Esophagus muscularis mucosa (tissue), 4 donors: ENCODE data around the gene XPO5. TPM values are rescaled to one million over a fixed set of nuclear protein-coding genes. Genes with fewer than 3 reads are reported as not detected.

Experiments
- DNase-seq: peaks from one replicate; pipeline ENCODE4 v3.0.0-alpha.2; 2017; ENCODE audit errors: extremely low spot score
- H3K27ac ChIP-seq, 4 donors: fragments of 200-600 bp; sonication (generic); replicated peaks in 1 of 4; 1 replicate in 3 of 4; 2 replicates in 1 of 4; pipeline ENCODE4 v1.5.1; 2016 to 2019; ENCODE audit warnings: mild to moderate bottlenecking in 1 of 4
- H3K27me3 ChIP-seq, 4 donors: fragments of 200-600 bp; sonication (generic); one replicate each; pipeline versions ENCODE4 v1.5.1 to v1.6.0; 2016 to 2019
- H3K36me3 ChIP-seq, 4 donors: fragments of 200-600 bp; sonication (generic); one replicate each; pipeline ENCODE4 v1.5.1; 2016 to 2019
- H3K4me1 ChIP-seq, 4 donors: fragments of 200-600 bp; sonication (generic); one replicate each; pipeline ENCODE4 v1.5.1; 2016 to 2019
- H3K4me3 ChIP-seq, 4 donors: fragments of 200-600 bp; sonication (generic); 1 replicate in 2 of 4; 2 replicates in 2 of 4; pipeline ENCODE4 v1.5.1; 2016 to 2019; ENCODE audit warnings: mild to moderate bottlenecking in 4 of 4, moderate library complexity in 1 of 4
- H3K9me3 ChIP-seq, 4 donors: fragments of 200-600 bp; sonication (generic); 1 replicate in 3 of 4; 2 replicates in 1 of 4; pipeline ENCODE4 v1.5.1; 2016 to 2019
- EP300 ChIP-seq: sonication (generic); formaldehyde crosslinking; IDR thresholded peaks from one replicate; pipeline ENCODE4 v1.6.1; 2017; ENCODE audit warnings: antibody characterized with exemption
- POLR2A ChIP-seq: fragments of 450-650 bp; IDR thresholded peaks from one replicate; pipeline ENCODE4 v1.6.1; 2017; ENCODE audit warnings: antibody characterized with exemption, moderate library complexity, mild to moderate bottlenecking, low read depth
- POLR2AphosphoS5 ChIP-seq, 2 donors: sonication (generic); formaldehyde crosslinking; IDR thresholded peaks; one replicate each; pipeline ENCODE4 v1.6.1; 2017; ENCODE audit warnings: antibody characterized with exemption in 2 of 2
- WGBS: methylation state at CpG from one replicate; pipeline ENCODE4 v1.1.5; 2018; 5-methylcytosine and 5-hydroxymethylcytosine counted together
- intact Hi-C: fragments of 100-400 bp; cut with DNase I; formaldehyde crosslinking; loops from one replicate; pipeline ENCODE4 v1.15.1; 2023
- total RNA-seq, 4 donors: library from RNA; depleted of rRNA; stranded (reverse); fragments of >200 nt; gene quantifications; one replicate each; pipeline versions ENCODE4 v1.1.0 to v1.2.1, GENCODE V29; 2016
- TF ChIP-seq, protein P1 (sequence below), 3 experiments: fragments of 200-600 bp in 2 of 3; fragments of 450-650 bp in 1 of 3; sonication (generic) in 2 of 3; IDR thresholded peaks; one replicate each; pipeline ENCODE4 v1.5.1; 2017 to 2019; ENCODE audit warnings: antibody characterized with exemption in 3 of 3, mild to moderate bottlenecking in 2 of 3, moderate library complexity in 1 of 3

Gene XPO5
- total RNA-seq, 4 donors from 2014 or later: 12.5 to 17.1 (median 15.7) TPM

GRCh38 chr6:43622541-43622940, 46.7 kb upstream of the XPO5 start:
- Histone ChIP-seq H3K27ac (no peak overlapping the region), H3K4me1 (peaks cover 9 to 20% (median 12%) of the 10 kb centered on the region in 4 donors), H3K27me3 (no peaks in the 10 kb centered on the region), H3K9me3 (no peaks in the 10 kb centered on the region), H3K36me3 (peaks cover 42 to 84% (median 69%) of the 10 kb centered on the region in 4 donors), H3K4me3 (no peak overlapping the region)
- 86% methylated on average over 4 of the region's 10 CpGs for WGBS
- DNase-seq: no peak
- TF ChIP-seq, protein P1, sequence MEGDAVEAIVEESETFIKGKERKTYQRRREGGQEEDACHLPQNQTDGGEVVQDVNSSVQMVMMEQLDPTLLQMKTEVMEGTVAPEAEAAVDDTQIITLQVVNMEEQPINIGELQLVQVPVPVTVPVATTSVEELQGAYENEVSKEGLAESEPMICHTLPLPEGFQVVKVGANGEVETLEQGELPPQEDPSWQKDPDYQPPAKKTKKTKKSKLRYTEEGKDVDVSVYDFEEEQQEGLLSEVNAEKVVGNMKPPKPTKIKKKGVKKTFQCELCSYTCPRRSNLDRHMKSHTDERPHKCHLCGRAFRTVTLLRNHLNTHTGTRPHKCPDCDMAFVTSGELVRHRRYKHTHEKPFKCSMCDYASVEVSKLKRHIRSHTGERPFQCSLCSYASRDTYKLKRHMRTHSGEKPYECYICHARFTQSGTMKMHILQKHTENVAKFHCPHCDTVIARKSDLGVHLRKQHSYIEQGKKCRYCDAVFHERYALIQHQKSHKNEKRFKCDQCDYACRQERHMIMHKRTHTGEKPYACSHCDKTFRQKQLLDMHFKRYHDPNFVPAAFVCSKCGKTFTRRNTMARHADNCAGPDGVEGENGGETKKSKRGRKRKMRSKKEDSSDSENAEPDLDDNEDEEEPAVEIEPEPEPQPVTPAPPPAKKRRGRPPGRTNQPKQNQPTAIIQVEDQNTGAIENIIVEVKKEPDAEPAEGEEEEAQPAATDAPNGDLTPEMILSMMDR (IDR thresholded peaks at IDR 0.05): no peak
- TF ChIP-seq POLR2A (no peak), EP300 (no peak), POLR2AphosphoS5 (IDR thresholded peaks at IDR 0.05) (no peak)
- intact Hi-C loops: no loop called here

DNA sequence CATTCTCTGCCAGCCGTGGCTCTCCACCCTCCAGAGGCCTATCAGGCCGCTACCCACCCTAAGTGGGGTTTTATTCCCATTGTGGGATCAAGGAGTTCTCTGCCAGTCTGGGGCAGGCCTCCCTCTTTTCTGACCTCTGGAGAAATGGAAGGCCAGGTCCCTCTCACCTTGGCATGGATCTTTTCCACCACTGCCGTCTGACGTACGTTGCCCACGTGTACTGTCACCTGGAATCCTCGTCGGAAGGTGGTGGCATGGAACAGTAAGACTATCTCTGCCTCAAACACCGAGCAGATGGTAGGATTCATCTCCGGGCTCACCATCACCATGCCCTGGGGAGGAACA, 46.0 kb upstream of the XPO5 start:
- no peak for DNase-seq
- H3K4me1 ChIP-seq: peaks cover 2 to 13% (median 5%) of the 10 kb centered on the region in 4 donors
- intact Hi-C loops: no loop called here
- no peak overlapping the region for H3K4me3 ChIP-seq
- H3K9me3 ChIP-seq: no peaks in the 10 kb centered on the region
- 98% methylated on average over 9 of the region's 10 CpGs for WGBS
- TF ChIP-seq EP300: no peak
- no peak for TF ChIP-seq POLR2AphosphoS5 (IDR thresholded peaks at IDR 0.05)
- TF ChIP-seq POLR2A: no peak
- TF ChIP-seq, protein P1 (IDR thresholded peaks at IDR 0.05): no peak
- H3K36me3 ChIP-seq: peaks cover 42 to 84% (median 71%) of the 10 kb centered on the region in 4 donors
- H3K27ac ChIP-seq: no peak overlapping the region
- no peaks in the 10 kb centered on the region for H3K27me3 ChIP-seq

DNA sequence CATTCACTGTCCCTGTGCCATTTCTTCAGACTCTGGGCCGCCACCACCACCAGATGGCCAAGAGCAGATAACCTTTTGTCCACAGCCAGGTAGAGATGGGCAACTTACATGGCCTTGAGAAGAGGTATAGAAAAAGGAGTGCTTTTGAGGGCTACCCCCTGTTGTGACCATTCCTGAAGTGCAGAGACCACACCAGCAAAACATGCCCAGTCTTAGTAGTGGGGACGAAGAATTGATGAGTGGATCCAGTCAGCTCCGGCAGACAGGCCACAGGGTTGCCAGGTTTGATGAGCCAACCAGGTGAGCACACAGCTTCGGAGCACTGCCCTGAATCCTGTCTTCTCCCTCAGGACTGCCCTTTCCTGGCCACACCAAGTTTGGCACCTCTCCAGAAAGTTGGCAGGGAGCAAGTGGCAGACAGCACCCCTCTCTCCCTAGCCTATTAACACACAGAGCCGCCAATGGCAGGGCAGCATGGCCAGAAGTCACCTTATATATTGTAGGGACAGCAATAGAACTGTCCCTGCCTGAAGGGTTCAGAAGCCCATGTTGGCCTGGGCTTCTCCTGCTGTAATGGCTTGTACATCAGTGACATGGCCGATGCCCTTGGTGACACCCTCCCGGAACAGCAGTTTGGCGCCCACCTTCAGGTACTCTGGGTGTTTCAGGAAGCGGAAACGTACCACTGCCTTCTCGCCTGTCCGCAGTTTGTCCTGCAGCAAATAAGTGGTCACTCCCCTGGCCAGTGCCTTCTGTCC, 45.4 kb upstream of the XPO5 start:
- WGBS: 93% methylated on average over 10 of the region's 12 CpGs
- Histone ChIP-seq H3K36me3 (peaks cover 42 to 82% (median 70%) of the 10 kb centered on the region in 4 donors), H3K4me1 (peaks cover 0 to 7% (median under 1%) of the 10 kb centered on the region in 4 donors), H3K9me3 (no peaks in the 10 kb centered on the region), H3K27me3 (no peaks in the 10 kb centered on the region), H3K4me3 (no peak overlapping the region), H3K27ac (no peak overlapping the region)
- no peak for TF ChIP-seq EP300
- TF ChIP-seq POLR2AphosphoS5 (IDR thresholded peaks at IDR 0.05): peak in 1 of 2 donors; percentile 5
- no peak for TF ChIP-seq POLR2A
- intact Hi-C loops: no loop called here
- DNase-seq: no peak

GRCh38 chr6:43616725-43617472, 41.1 kb upstream of the XPO5 start:
- WGBS: 96% methylated on average over 9 of the region's 9 CpGs
- intact Hi-C loops: no loop called here
- peaks cover 15 to 77% (median 59%) of the 10 kb centered on the region in 4 donors for H3K36me3 ChIP-seq

DNA sequence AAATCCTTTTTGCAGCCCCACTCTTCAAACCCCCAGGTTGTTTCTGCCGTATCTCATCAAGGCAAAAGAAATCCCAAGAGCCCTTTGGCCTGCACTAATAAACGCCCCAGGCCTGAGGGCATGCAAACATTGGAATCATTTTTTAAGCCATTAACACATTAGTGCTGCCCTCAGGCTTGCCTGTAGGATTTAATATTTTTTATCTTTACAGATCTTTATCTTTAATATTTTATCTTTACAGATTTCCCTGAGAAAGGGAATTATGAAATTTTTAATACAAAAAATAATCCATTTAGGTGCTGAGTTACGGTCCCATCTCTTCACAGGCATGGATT, 38.5 kb upstream of the XPO5 start:
- no peaks in the 10 kb centered on the region for H3K9me3 ChIP-seq
- no peak for DNase-seq
- H3K27me3 ChIP-seq: no peaks in the 10 kb centered on the region
- peaks cover 4 to 74% (median 49%) of the 10 kb centered on the region in 4 donors for H3K36me3 ChIP-seq
- TF ChIP-seq EP300 (no peak), POLR2A (no peak), POLR2AphosphoS5 (IDR thresholded peaks at IDR 0.05) (no peak)
- TF ChIP-seq, protein P1 (IDR thresholded peaks at IDR 0.05): no peak
- H3K4me1 ChIP-seq: no peaks in the 10 kb centered on the region
- no peak overlapping the region for H3K4me3 ChIP-seq
- WGBS: 85% methylated on average over 3 of the region's 3 CpGs
- intact Hi-C loops: no loop called here
- no peak overlapping the region for H3K27ac ChIP-seq

More at GRCh38 chr6:43616725-43617472, 41.1 kb upstream of the XPO5 start:
- H3K4me3 ChIP-seq: no peak overlapping the region
- TF ChIP-seq POLR2A (no peak), POLR2AphosphoS5 (IDR thresholded peaks at IDR 0.05) (no peak), EP300 (no peak)
- TF ChIP-seq, protein P1 (IDR thresholded peaks at IDR 0.05): no peak
- H3K9me3 ChIP-seq: no peaks in the 10 kb centered on the region
- no peaks in the 10 kb centered on the region for H3K27me3 ChIP-seq
- no peaks in the 10 kb centered on the region for H3K4me1 ChIP-seq
- H3K27ac ChIP-seq: no peak overlapping the region
- DNase-seq: no peak
